T follicular helper cell (primary cell): ENCODE results near the gene C17orf100.

Source experiments
- DNase-seq: peaks from one replicate; pipeline ENCODE4 v3.0.0-alpha.2; 2020; ENCODE audit warnings: low read depth

The C17orf100 gene

GRCh38 chr17:6669479-6670212, 18.1 kb downstream of the C17orf100 start:
- no peak for DNase-seq

- DNase-seq: no peak
Measured at GRCh38 chr17:6670571-6670970, 19.0 kb downstream of the C17orf100 start.

- DNase-seq: no peak
Measured at GRCh38 chr17:6670999-6671398, 19.4 kb downstream of the C17orf100 start.

- no peak for DNase-seq
Measured at GRCh38 chr17:6671431-6671830, 19.9 kb downstream of the C17orf100 start.

- DNase-seq: no peak
Measured at GRCh38 chr17:6674586-6674985, 23.0 kb downstream of the C17orf100 start.

GRCh38 chr17:6675201-6675825, 23.8 kb downstream of the C17orf100 start:
- no peak for DNase-seq

GRCh38 chr17:6676802-6677157, 25.2 kb downstream of the C17orf100 start:
- DNase-seq: no peak

- no peak for DNase-seq
Measured at GRCh38 chr17:6677158-6677831, 25.7 kb downstream of the C17orf100 start.

- no peak for DNase-seq
Measured at GRCh38 chr17:6677946-6678345, 26.4 kb downstream of the C17orf100 start.

- DNase-seq: no peak
Measured at GRCh38 chr17:6679241-6679640, 27.7 kb downstream of the C17orf100 start.

- no peak for DNase-seq
Measured at GRCh38 chr17:6681176-6681575, 29.6 kb downstream of the C17orf100 start.

GRCh38 chr17:6681671-6682070, 30.1 kb downstream of the C17orf100 start:
- DNase-seq: no peak

GRCh38 chr17:6682339-6682738, 30.8 kb downstream of the C17orf100 start:
- DNase-seq: no peak

GRCh38 chr17:6683081-6683684, 31.6 kb downstream of the C17orf100 start:
- DNase-seq: no peak

- no peak for DNase-seq
Measured at GRCh38 chr17:6683730-6684459, 32.3 kb downstream of the C17orf100 start.

- DNase-seq: no peak
Measured at GRCh38 chr17:6684460-6684783, 32.9 kb downstream of the C17orf100 start.

- DNase-seq: no peak
Measured at GRCh38 chr17:6684881-6685767, 33.6 kb downstream of the C17orf100 start.

- DNase-seq: no peak
Measured at GRCh38 chr17:6686026-6686425, 34.5 kb downstream of the C17orf100 start.

GRCh38 chr17:6688944-6689343, 37.4 kb downstream of the C17orf100 start:
- DNase-seq: no peak

- DNase-seq: no peak
Measured at GRCh38 chr17:6690641-6691040, 39.1 kb downstream of the C17orf100 start.

GRCh38 chr17:6691546-6691945, 40.0 kb downstream of the C17orf100 start:
- no peak for DNase-seq
